GM18498 (cell line): ENCODE measurements around the gene RNU6-1.

Experiments used
- ATAC-seq: cut with Tn5 transposase; IDR thresholded peaks from one replicate; pipeline ENCODE4 v1.9.1; 2021; ENCODE audit warnings: mild to moderate bottlenecking, moderate library complexity; ENCODE audit not compliant: unreplicated experiment

RNU6-1 gene

DNA sequence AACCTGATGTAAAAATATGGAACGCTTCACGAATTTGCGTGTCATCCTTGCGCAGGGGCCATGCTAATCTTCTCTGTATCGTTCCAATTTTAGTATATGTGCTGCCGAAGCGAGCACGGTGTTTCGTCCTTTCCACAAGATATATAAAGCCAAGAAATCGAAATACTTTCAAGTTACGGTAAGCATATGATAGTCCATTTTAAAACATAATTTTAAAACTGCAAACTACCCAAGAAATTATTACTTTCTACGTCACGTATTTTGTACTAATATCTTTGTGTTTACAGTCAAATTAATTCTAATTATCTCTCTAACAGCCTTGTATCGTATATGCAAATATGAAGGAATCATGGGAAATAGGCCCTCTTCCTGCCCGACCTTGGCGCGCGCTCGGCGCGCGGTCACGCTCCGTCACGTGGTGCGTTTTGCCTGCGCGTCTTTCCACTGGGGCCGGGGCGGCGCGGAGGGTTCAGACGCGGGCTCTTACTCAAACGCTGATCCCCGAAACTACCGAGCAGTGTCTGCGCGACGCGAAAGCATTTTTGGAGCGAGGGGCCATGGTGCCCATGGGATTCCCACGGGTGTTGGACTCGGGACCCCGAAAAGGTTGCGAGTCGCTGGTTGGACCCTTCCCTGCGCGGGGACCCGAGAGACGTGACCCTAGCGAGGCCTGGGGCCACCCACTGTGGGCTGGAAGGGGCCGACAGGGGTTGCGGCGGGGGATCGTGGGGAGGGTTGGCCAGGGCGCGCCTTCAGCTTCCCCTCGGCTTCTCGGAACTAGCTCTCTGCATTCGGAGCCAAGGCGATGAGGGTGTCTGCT, at the start of gene RNU6-1:
Gene RNU6-1 (minus strand): TSS at position 117 of the 820 bp plus-strand sequence.
- peak; percentile 81 for ATAC-seq

DNA sequence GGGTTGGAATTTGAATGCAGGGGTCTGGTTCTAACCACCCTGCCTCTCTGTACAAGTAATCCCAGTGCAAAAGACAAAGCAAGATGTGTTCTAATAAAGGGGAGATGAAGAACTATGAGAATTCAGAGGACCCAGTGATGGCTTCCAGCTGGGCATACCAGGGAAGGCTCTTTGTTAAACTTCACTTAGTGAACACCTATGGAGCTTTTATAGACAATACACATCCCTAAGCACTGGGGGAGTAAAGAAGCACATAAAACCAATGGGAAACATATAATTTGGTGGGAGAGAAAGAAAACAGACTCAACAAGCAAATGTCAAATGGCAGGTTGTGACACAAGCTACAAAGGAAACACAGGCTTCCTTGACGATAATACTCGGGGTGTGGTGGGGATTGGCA, 47.9 kb upstream of the RNU6-1 start:
- no peak for ATAC-seq

DNA sequence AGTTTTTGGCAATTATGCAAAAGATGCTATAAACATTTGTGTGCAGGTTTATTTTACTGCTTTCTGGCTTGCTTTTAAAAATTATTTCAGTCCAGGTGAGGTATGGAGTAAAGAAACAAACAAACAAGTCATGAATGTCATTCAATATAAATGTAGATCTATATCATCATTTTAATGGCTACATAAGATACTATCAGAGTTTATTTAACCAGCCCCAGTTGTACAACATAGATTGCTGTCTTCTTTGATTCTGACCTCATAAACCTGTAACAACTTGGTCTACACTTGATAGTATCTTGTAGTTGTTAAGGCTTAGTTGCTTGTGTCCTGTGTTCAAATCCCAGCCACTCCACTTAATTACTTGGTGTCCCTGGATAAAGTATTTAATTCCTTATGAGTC, 46.0 kb upstream of the RNU6-1 start:
- no peak for ATAC-seq

DNA sequence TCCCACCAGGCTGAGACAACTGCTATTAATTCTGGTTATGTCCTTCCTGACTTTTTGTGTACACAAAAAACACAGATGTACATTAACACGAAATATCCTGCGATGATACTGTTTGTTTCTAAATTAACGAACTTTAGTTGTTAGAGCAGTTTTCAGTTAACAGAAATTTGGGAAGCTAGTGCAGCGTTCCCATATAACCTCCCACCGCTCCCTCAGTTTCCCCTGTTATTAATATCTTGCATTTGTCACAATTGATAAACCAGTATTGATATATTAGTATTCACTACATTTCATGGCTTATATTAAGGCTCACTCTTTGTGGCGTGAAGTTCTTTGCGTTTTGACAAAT, 45.3 kb upstream of the RNU6-1 start:
- no peak for ATAC-seq

DNA sequence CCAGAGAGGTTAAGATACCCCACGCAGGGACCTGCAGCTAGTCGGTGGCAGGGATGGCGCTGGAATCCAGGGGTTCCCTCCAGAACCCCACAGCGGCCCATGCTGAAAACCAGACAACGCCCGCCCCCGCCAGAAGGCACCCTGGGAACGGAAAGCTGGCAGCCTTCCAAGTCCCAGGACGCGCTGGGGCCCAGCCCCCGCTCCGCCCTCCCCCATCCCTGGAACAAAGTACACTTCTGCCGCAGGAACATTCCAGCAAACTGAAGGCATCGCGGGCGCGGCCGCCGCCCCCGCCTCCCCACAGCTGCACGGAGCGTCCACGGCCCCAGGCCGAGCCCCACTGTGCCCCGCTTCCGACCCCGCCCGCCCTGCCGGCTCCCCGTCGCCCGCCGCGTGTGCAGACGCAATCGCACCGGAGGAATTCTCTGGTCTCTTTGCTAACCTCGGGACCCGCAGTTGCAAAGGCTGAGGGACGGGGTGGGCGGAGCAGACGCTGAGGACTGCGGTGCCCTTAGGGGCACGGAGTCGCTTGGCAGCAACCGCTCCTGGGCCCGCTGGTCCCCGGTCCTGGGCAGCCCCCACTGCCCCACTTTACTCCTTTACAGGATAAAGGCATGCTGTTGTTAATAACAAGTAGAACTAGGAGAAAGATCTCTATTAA, 44.8 kb upstream of the RNU6-1 start:
- ATAC-seq: no peak

DNA sequence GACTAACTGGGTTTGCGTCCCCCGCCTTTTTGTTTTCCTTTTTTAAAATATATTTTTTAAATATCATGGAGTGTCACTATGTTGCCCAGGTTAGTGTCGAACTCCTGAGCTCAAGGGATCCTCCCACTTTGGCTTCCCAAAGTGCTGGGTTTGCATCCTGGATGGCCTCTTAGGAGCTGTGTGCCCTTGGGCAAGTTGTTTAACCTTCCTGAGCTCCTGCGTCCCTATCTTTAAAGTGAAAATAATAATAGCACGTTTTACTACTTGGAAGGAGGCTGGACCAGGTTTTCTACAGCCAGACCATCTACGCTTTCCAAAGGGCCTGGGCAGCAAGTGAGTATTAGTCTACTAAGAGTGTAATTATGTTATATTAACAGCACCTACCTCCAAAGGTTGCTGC, 44.2 kb upstream of the RNU6-1 start:
- ATAC-seq: no peak

DNA sequence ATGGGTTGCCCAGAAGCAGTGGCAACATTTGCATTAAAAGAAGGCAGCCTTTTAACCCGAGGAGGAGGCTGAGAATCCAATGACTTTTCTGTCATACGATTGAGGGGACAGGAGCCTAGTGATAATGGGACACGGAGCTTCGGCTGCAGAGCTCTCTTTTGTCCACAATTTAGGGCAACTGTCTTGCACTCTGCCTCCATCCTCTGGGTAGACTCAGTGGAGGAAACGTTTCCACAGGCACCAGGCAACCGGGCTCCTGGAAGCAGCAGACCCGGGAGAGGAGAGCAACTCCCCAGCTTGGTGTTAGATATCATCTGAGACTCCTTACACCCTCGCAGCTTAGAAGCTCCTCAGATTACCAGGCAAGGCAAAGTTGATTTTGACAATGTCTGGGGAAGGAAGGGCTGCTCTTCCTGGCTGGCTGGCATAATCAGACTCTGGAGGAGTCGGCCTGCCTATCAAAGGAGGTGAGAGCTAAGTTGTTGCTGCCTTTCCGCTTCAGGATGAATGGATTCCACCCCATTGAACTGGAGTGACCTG, 43.5 kb upstream of the RNU6-1 start:
- no peak for ATAC-seq

DNA sequence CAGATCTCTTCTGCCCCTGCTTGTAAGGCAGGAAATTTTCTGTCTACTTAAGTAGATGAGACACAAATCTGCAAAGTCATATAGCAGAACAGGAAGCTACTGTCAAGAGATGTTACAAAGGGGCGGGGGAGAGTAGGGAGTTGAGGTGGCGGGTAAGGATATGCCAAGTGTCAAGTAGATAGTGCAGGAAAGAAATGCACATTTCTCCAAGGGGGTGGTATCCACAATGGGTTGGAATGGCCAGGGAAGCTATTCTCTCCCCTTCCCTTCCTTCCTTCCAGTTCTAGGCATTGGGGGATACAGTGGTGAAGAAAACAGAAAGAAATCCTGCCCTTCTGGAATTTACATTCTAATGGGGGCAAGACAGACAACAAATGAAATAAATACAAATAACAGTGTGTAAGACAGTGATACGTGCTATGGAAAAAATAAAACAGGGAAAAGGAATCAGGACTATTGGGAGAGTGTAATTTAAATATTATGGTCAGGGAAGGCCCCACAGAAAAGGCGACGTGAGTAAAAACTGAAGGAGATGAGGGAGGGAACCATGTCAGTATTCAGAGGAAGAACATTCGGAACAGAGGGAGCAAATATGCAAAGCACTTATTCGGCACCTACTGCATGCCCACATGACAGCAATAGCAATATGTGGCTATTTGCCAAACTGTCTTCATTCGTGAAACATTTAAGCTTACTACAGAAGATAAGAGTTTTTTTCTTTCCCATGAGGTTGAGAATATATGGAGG, 42.8 kb upstream of the RNU6-1 start:
- ATAC-seq: no peak

DNA sequence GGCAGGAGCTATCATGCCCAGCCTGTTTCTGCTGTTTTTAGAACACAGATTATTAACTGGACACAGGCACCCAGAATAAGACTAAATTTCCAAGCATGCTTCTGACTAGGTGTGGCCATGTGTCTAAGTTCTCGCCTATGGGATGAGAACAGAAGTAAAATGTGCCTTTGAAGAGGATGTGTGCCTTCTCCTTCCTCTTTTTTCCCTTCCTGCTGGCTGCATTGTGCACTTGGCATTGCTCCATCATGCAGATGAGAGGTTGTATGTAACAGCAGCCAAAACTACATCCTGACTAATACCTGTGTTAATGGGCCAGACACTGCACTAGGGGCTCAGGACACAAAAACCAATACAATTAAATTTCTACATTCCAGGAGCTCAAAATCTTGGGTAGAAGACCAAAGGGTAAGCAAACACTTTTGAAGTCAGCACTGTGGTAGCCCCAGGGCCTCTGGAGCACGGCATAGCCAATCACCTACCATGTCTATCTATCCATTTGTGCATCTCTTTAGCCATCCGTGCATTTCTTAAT, 40.9 kb upstream of the RNU6-1 start:
- no peak for ATAC-seq

DNA sequence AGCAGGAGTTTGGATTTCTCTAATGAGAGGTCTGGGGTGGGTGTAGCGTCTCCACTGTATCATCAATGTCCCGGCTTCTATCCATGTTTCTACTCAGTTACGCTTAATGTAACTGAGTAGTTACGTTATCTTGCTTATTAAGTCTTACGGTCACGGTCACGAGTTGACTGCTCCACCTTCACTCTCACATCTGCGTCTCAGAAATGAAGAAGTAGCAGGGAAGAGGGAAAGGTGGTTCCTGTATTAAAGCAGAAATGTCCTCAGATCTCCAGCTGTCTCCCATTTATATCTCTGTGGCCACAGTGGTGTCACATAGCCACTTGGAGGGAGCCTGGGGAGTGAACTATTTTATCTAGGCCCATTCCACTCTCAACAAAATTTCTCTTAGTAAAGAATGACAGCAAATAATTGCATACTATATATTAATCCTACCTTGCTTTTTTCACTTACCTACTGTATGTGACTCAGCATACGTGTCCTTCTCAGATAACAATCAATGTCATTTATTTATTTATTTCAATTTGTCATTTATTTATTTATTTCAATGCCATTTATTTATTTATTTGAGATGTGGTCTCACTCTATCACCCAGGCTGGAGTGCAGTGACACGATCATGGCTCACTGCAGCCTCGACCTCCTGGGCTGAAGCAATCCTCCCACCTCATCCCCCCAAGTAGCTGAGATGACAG, 39.7 kb upstream of the RNU6-1 start:
- no peak for ATAC-seq

DNA sequence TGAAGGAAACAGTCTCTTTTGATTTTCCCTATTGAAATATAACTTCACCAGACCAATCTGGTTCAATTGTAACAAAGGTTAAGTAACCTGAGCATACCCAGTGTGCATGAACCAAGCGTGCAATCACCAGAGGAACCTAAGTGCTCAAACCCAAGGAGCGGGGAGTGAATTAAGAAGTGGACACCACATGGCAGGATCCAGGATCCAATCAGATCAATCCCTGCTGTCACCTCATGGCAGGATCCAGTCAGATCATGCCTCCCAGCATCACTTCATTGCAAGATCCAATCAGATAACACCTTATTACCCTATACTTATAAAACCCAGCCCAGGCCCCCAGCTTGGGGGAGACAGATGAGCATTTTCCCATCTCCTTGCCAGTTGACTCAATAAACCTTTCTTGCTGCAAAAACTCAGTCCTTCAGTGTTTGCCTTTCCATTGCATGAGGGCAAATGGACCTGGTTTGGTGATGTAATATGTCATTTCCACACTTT, 38.9 kb upstream of the RNU6-1 start:
- no peak for ATAC-seq

DNA sequence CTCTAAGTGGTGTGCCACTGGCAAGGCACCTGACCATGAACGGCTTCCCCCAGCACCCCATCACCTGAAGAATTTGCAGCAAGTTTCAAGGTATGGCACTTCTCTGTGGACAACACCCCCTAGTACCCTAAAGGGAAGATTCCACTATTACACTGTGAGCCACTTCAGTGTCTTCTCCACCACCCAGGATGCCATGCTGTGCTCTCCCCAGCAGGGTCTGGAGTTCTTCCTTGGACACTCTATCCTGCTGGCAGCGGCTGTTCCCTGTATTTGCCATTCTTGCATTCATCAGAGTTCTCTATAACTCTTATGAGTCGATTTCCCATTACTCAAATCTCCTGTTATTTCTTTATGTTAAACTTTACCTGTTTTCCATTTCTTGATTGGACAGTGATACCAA, 33.9 kb upstream of the RNU6-1 start:
- no peak for ATAC-seq

DNA sequence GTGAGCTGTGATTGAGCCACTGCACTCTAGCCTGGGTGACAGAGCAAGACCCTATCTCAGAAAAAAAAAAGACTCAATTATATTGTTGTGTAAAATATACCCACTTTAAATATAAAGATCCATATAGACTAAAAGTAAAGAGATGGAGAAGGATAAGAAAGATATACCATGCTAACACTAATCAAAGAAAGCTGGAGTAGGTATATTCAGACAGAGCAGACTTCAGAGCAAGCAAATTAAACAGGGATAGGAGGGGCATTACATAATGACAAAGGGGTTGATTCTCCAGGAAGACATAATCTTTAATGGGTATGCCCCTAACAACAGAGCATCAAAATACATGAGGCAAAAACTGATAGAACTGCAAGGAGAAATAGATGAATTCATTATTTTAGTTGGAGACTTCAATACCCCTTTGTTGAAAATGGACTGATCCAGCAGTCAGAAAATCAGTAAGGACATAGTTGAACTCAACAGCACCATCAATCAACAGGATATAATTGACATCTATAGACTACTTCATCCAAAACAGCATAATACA, 31.1 kb upstream of the RNU6-1 start:
- no peak for ATAC-seq

DNA sequence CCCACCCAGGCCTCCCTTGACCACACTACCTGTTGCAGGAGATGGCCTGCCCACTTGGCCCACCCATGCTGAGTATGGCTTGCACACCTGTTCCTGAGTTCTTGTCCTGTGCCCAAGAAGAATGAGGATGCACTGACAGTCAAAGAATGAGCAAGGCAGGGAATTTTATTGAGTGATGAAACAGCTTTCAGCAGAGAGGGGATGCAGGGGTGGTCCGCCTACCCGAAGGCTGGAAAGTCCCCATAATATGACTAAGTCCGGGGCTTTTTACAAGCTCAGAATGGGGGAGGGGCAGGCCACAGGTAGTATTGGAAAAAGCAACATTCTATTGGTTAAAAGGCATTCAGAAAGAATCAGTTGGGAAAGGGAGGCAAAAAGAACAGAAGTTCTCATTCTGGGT, 29.9 kb upstream of the RNU6-1 start:
- ATAC-seq: no peak

DNA sequence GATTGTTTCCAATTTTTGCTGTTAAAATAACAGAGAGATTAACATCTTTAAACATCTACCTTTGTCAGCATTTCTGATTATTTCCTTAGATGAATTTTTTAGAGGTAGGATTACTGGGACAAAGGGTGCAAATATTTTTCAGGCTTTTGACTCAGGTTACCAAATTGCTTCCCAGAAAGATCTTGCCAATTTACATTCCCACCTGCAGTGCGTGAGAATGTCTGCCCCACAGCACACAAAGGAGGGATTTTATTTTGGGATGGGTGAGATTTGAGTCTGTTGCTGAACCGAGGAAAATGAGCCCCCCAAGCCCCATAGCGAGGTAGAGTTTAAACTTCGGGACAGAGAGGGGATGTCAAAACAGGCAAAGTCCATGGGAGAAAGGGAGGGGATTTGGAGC, 25.9 kb upstream of the RNU6-1 start:
- no peak for ATAC-seq

DNA sequence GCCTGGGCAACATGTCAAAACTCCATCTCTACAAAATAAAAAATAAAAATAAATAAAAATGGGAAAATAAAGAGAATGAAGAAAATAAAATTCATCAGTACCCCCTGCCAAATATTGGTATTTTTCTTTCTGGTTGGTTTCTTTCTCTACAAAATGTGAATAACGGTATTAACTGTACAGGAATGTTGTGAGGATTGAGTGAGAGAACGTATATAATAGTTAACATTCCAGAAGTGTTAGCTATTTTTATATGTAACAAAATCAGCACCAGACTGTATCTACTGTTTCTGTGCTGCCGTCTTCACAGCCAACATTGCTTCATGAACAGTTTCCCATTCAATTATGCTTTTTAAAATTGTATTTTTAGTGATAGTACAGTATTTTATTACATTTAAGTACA, 25.5 kb upstream of the RNU6-1 start:
- ATAC-seq: no peak

DNA sequence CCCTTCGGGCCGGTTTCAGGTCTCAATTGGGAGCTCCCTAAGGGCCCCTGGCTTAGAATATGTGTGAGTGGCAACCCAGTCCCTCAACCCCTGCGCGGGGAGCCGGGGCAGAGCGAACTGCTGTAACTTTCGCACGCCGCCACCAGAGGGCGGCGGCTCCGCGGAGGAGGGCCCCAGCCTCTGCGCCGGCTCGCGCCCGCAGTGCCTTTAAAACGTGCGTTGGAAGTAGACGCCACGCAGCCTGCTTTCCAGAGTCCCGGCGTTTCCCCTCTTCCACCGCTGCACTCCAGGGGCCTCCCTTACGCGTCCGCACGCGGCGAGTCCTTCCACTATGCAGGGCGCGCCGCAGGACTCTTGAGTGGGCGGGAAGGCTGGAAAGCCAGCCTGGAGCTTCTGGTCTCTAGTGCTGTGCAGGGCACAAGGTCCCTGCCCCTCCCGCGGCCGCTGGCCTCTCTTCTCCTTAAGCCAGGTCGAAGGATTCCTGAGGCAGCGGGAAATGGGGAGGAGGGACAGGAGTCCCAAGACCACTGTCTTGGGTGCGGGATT, 23.7 kb upstream of the RNU6-1 start:
- ATAC-seq: peak; percentile 84

DNA sequence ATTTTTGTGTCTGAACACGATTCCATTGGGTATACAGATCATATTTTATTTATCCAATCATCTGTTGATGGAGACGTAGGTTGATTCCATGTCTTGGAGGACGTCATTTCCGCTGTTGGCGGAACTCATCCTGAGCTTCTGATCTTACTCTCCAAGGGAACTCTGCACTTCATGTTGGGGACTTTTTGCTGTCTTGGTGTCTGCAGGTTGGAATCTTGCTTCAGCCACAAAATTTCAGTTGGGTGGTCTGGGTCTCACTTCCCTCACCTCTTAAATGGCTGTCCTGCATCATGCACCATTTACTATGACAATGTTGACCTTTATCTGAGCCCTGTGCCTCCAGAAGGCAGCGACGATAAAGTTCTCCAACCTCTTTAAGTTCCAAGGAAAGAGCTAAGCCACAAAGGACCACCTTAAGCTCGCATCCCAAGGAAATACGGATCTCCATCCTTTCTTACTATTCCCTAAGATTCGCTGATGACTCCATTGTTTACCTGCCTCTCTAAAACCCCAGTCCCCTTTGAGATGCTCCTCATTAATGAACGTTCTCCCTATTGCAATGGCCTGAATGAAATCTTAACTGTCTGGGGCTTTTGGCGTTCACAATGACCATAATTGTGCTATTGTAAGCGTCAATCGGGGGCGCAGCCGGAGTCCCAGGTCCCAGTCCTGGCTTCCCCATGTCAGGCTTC, 23.1 kb upstream of the RNU6-1 start:
- peak; percentile 15 for ATAC-seq

DNA sequence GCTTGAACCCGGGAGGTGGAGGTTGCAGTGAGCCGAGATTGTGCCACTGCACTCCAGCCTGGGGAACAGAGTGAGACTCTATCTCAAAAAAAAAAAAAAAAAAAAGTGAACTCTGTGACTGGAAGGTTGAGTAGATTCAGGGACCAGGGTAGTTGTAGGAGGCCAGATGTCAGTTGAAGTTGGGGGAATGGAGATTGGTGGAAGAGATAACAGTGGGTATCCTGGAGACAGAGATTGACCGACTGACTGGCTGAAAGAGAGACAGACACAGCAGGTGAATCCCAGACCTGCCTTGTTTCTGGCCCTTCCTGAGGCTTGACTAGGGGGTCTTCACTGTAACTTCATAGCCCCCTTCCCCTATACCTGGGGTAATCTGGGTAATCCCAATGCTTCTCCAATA, 22.1 kb upstream of the RNU6-1 start:
- no peak for ATAC-seq
